Activated T-helper 2 cell treated with anti-CD3 and anti-CD28 coated beads, Interferon-gamma antibody, Interleukin-2, Interleukin-4, amounts not matched to agents 10 μg/mL and 5 μg/mL and 100 μg/mL, durations not matched to agents 14 hours and 24 hours and 36 hours (primary cell): Measurements from ENCODE around the gene IPCEF1. TPM values are rescaled to one million over a fixed set of nuclear protein-coding genes. Genes with fewer than 3 reads are reported as not detected.
A peak's percentile ranks its signal among the peaks of the same experiment; 100 is the strongest.

Experiments
- DNase-seq: peaks from one replicate; pipeline ENCODE4 v3.0.0; 2021; ENCODE audit warnings: low spot score
- H3K27ac Mint-ChIP-seq: one replicate; pipeline ENCODE4 v1.8.0; 2021; ENCODE audit warnings: mixed read lengths
- H3K27me3 Mint-ChIP-seq: one replicate; pipeline ENCODE4 v1.8.0; 2021; ENCODE audit warnings: low read depth, mixed read lengths
- H3K36me3 Mint-ChIP-seq: one replicate; pipeline ENCODE4 v1.8.0; 2021; ENCODE audit warnings: low read depth, mixed read lengths
- H3K4me1 Mint-ChIP-seq: one replicate; pipeline ENCODE4 v1.8.0; 2021; ENCODE audit warnings: low read depth, mixed read lengths
- H3K4me3 Mint-ChIP-seq: one replicate; pipeline ENCODE4 v1.8.0; 2021; ENCODE audit warnings: low read depth, mild to moderate bottlenecking, moderate library complexity, mixed read lengths
- H3K9me3 Mint-ChIP-seq: one replicate; pipeline ENCODE4 v1.8.0; 2021; ENCODE audit warnings: mixed read lengths
- intact Hi-C: fragments of 100-400 bp; cut with micrococcal nuclease; formaldehyde crosslinking; loops from one replicate; pipeline ENCODE4 v1.15.1; 2023
- total RNA-seq: library from RNA; stranded (reverse); gene quantifications from 2 replicates; pipeline ENCODE4 v1.2.3, GENCODE V29; 2022

IPCEF1 gene
- total RNA-seq, 1 donor from 2014 or later: 0.34 TPM

- Mint-ChIP-seq H3K4me1 (peaks cover 16% of the 10 kb centered on the region), H3K27me3 (peaks cover 36% of the 10 kb centered on the region), H3K36me3 (no peaks in the 10 kb centered on the region), H3K4me3 (no peak overlapping the region), H3K9me3 (no peaks in the 10 kb centered on the region), H3K27ac (no peak overlapping the region)
- no peak for DNase-seq
- intact Hi-C loops: no loop called here
Measured at GRCh38 chr6:154297721-154298120, 58.9 kb downstream of the IPCEF1 start.

GRCh38 chr6:154297210-154297609 is 59.4 kb downstream of the IPCEF1 start:
- peaks cover 14% of the 10 kb centered on the region for H3K4me1 Mint-ChIP-seq
- peaks cover 38% of the 10 kb centered on the region for H3K27me3 Mint-ChIP-seq
- no peak for DNase-seq
- intact Hi-C loops: no loop called here
- no peaks in the 10 kb centered on the region for H3K36me3 Mint-ChIP-seq
- no peak overlapping the region for H3K27ac Mint-ChIP-seq
- H3K9me3 Mint-ChIP-seq: no peaks in the 10 kb centered on the region
- no peak overlapping the region for H3K4me3 Mint-ChIP-seq

GRCh38 chr6:154295733-154296132 is 60.9 kb downstream of the IPCEF1 start:
- Mint-ChIP-seq H3K27ac (no peak overlapping the region), H3K9me3 (no peaks in the 10 kb centered on the region)
- intact Hi-C loops: no loop called here

GRCh38 chr6:154292855-154293519 is 63.6 kb downstream of the IPCEF1 start:
- Mint-ChIP-seq H3K4me1 (peaks cover 2% of the 10 kb centered on the region), H3K4me3 (no peak overlapping the region), H3K27ac (no peak overlapping the region), H3K27me3 (peaks cover 31% of the 10 kb centered on the region), H3K36me3 (no peaks in the 10 kb centered on the region), H3K9me3 (no peaks in the 10 kb centered on the region)
- no peak for DNase-seq
- intact Hi-C loops: no loop called here

More at GRCh38 chr6:154295733-154296132, 60.9 kb downstream of the IPCEF1 start:
- no peak for DNase-seq
- Mint-ChIP-seq H3K4me3 (no peak overlapping the region), H3K36me3 (no peaks in the 10 kb centered on the region), H3K27me3 (peaks cover 34% of the 10 kb centered on the region), H3K4me1 (peaks cover 6% of the 10 kb centered on the region)

- Mint-ChIP-seq H3K4me1 (no peaks in the 10 kb centered on the region), H3K27ac (no peak overlapping the region), H3K9me3 (no peaks in the 10 kb centered on the region), H3K36me3 (no peaks in the 10 kb centered on the region), H3K27me3 (peaks cover 23% of the 10 kb centered on the region), H3K4me3 (no peak overlapping the region)
- no peak for DNase-seq
- intact Hi-C loops: no loop called here
Measured at GRCh38 chr6:154292066-154292465, 64.5 kb downstream of the IPCEF1 start.

GRCh38 chr6:154289818-154290508 is 66.6 kb downstream of the IPCEF1 start:
- Mint-ChIP-seq H3K36me3 (no peaks in the 10 kb centered on the region), H3K27ac (no peak overlapping the region), H3K4me1 (no peaks in the 10 kb centered on the region), H3K4me3 (no peak overlapping the region), H3K9me3 (no peaks in the 10 kb centered on the region), H3K27me3 (peaks cover 19% of the 10 kb centered on the region)
- no peak for DNase-seq
- intact Hi-C loops: no loop called here

GRCh38 chr6:154285826-154286225 is 70.8 kb downstream of the IPCEF1 start:
- no peaks in the 10 kb centered on the region for H3K4me1 Mint-ChIP-seq
- H3K27me3 Mint-ChIP-seq: peaks cover 7% of the 10 kb centered on the region
- no peak overlapping the region for H3K4me3 Mint-ChIP-seq
- no peak overlapping the region for H3K27ac Mint-ChIP-seq
- intact Hi-C loops: no loop called here
- DNase-seq: no peak
- no peaks in the 10 kb centered on the region for H3K36me3 Mint-ChIP-seq
- no peaks in the 10 kb centered on the region for H3K9me3 Mint-ChIP-seq

- Mint-ChIP-seq H3K4me3 (no peak overlapping the region), H3K4me1 (no peaks in the 10 kb centered on the region), H3K27ac (no peak overlapping the region), H3K36me3 (no peaks in the 10 kb centered on the region), H3K9me3 (no peaks in the 10 kb centered on the region), H3K27me3 (peaks cover 5% of the 10 kb centered on the region)
- intact Hi-C loops: no loop called here
- DNase-seq: no peak
Measured at GRCh38 chr6:154284313-154284853, 72.2 kb downstream of the IPCEF1 start.

- intact Hi-C loops: no loop called here
Measured at GRCh38 chr6:154280521-154280920, 76.1 kb downstream of the IPCEF1 start.

GRCh38 chr6:154277629-154278017 is 79.0 kb downstream of the IPCEF1 start:
- DNase-seq: no peak
- H3K9me3 Mint-ChIP-seq: no peaks in the 10 kb centered on the region
- intact Hi-C loops: loop anchor here (1.0 kb wide), 2 partner anchors 30 to 123 kb away; no protein-coding TSS in a partner anchor
- peak overlapping the region; percentile 6 for H3K4me3 Mint-ChIP-seq
- peaks cover 16% of the 10 kb centered on the region for H3K4me1 Mint-ChIP-seq
- peak overlapping the region; percentile 4 for H3K27ac Mint-ChIP-seq
- no peaks in the 10 kb centered on the region for H3K36me3 Mint-ChIP-seq
- H3K27me3 Mint-ChIP-seq: peaks cover 13% of the 10 kb centered on the region

More at GRCh38 chr6:154280521-154280920, 76.1 kb downstream of the IPCEF1 start:
- no peak for DNase-seq
- H3K4me1 Mint-ChIP-seq: peaks cover 15% of the 10 kb centered on the region
- H3K27ac Mint-ChIP-seq: no peak overlapping the region
- H3K4me3 Mint-ChIP-seq: no peak overlapping the region
- H3K9me3 Mint-ChIP-seq: no peaks in the 10 kb centered on the region
- H3K36me3 Mint-ChIP-seq: no peaks in the 10 kb centered on the region
- H3K27me3 Mint-ChIP-seq: peaks cover 2% of the 10 kb centered on the region

- no peak overlapping the region for H3K27ac Mint-ChIP-seq
- peaks cover 13% of the 10 kb centered on the region for H3K27me3 Mint-ChIP-seq
- H3K36me3 Mint-ChIP-seq: no peaks in the 10 kb centered on the region
- H3K4me1 Mint-ChIP-seq: peaks cover 16% of the 10 kb centered on the region
- peak overlapping the region; percentile 6 for H3K4me3 Mint-ChIP-seq
- no peak for DNase-seq
- intact Hi-C loops: loop anchor here (1.0 kb wide), 2 partner anchors 30 to 123 kb away; no protein-coding TSS in a partner anchor
- no peaks in the 10 kb centered on the region for H3K9me3 Mint-ChIP-seq
Measured at GRCh38 chr6:154276810-154277628, 79.6 kb downstream of the IPCEF1 start.

GRCh38 chr6:154274168-154274567 is 82.4 kb downstream of the IPCEF1 start:
- intact Hi-C loops: no loop called here

More at GRCh38 chr6:154274168-154274567, 82.4 kb downstream of the IPCEF1 start:
- peaks cover 13% of the 10 kb centered on the region for H3K27me3 Mint-ChIP-seq
- H3K36me3 Mint-ChIP-seq: no peaks in the 10 kb centered on the region
- no peak for DNase-seq
- H3K4me1 Mint-ChIP-seq: peaks cover 16% of the 10 kb centered on the region
- no peak overlapping the region for H3K27ac Mint-ChIP-seq
- no peak overlapping the region for H3K4me3 Mint-ChIP-seq
- no peaks in the 10 kb centered on the region for H3K9me3 Mint-ChIP-seq
